Thyroid gland (tissue), 4 donors: Measurements from ENCODE around the gene ODC1.

Source experiments
- CTCF ChIP-seq, 6 experiments: fragments of 200-600 bp in 3 of 6; fragments of 450-650 bp in 3 of 6; sonication (generic) in 3 of 6; IDR thresholded peaks; one replicate each; pipeline ENCODE4 v1.5.1; 2016 to 2019; ENCODE audit warnings: antibody characterized with exemption in 6 of 6, mild to moderate bottlenecking in 2 of 6, inconsistent platforms in 1 of 6, moderate library complexity in 1 of 6
- POLR2A ChIP-seq, 2 donors: fragments of 450-650 bp; IDR thresholded peaks; one replicate each; pipeline ENCODE4 v1.6.1; 2017; ENCODE audit warnings: antibody characterized with exemption in 2 of 2, mild to moderate bottlenecking in 2 of 2, moderate library complexity in 1 of 2

DNA sequence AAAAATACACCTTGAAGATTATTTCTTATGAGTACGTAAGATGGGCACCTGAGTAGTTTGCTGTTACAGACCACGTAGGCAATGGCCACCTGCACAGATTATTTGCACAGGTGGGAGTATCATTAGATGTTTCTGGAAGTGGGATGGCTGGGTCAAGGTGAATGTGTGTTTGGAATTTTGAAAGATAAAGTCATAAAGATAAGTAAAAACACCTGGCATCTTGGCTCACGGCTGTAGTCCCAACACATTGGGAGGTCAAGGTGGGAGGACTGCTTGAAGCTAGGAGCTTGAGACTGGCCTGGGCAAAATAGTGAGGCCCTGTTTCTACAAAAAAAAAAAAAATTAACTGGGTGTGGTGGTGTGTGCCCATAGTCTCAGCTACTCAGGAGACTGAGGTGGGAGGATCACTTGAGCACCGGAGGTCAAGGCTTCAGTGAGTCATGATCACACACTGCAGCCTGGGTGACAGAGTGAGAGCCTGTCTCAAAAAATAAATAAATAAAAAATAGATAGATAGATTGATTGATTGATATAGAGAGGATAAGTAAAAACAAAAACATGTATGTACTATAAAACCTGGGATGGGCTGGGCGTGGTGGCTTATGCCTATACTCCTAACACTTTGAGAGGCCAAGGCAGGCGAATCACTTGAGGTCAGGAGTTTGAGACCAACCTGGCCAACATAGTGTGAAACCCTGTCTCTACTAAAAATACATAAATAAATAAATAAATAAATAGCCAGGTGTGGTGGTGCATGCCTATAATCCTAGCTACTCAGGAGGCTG is 30.4 kb downstream of the ODC1 start:
- no peak for TF ChIP-seq CTCF (IDR thresholded peaks at IDR 0.05)
- TF ChIP-seq POLR2A (IDR thresholded peaks at IDR 0.05) = no peak
